Cardiac fibroblast (primary cell): Measurements from ENCODE around the gene ADAMTS10.

ENCODE experiments used
- DNase-seq, 2 donors: peaks; one replicate each; pipeline versions ENCODE4 v3.0.0 to v3.0.0-alpha.2; 2010; ENCODE audit warnings: low read depth in 2 of 2
- H3K4me3 ChIP-seq, 2 donors: replicated peaks in 1 of 2; 1 replicate in 1 of 2; 2 replicates in 1 of 2; pipeline ENCODE4 v1.5.1; 2011; ENCODE audit warnings: low read depth in 2 of 2, low read length in 2 of 2, mild to moderate bottlenecking in 2 of 2, moderate library complexity in 1 of 2
- CTCF ChIP-seq: IDR thresholded peaks from one replicate; pipeline ENCODE4 v1.5.1; 2011; ENCODE audit warnings: low read depth, mild to moderate bottlenecking, low read length, inconsistent platforms

Gene ADAMTS10

GRCh38 chr19:8544168-8544567 is 66.3 kb downstream of the ADAMTS10 start:
- no peak for DNase-seq
- H3K4me3 ChIP-seq, result no peak overlapping the region
- no peak for TF ChIP-seq CTCF

GRCh38 chr19:8539621-8540149 is 70.8 kb downstream of the ADAMTS10 start:
- no peak for TF ChIP-seq CTCF
- no peak for DNase-seq
- no peak overlapping the region for H3K4me3 ChIP-seq

GRCh38 chr19:8537099-8537498 is 73.4 kb downstream of the ADAMTS10 start:
- no peak overlapping the region for H3K4me3 ChIP-seq
- TF ChIP-seq CTCF, result no peak
- DNase-seq, result no peak

- DNase-seq, result no peak
- no peak for TF ChIP-seq CTCF
- no peak overlapping the region for H3K4me3 ChIP-seq
Observed at GRCh38 chr19:8536282-8536681, 74.2 kb downstream of the ADAMTS10 start.

GRCh38 chr19:8532225-8532624 is 78.3 kb downstream of the ADAMTS10 start:
- TF ChIP-seq CTCF, result no peak
- DNase-seq, result no peak
- H3K4me3 ChIP-seq, result no peak overlapping the region

GRCh38 chr19:8531470-8531869 is 79.0 kb downstream of the ADAMTS10 start:
- TF ChIP-seq CTCF, result no peak
- DNase-seq, result no peak
- H3K4me3 ChIP-seq, result no peak overlapping the region
